Nephron progenitor cell (in vitro differentiated cells): Measurements from ENCODE around the gene GPM6B.

ENCODE experiments used
- DNase-seq: peaks from one replicate; pipeline ENCODE4 v3.0.0; 2021
- H3K27ac Mint-ChIP-seq: 2 replicates; pipeline ENCODE4 v1.8.0; 2021; ENCODE audit warnings: mild to moderate bottlenecking, moderate library complexity, mixed read lengths
- H3K27me3 Mint-ChIP-seq: 2 replicates; pipeline ENCODE4 v1.8.0; 2021; ENCODE audit warnings: mild to moderate bottlenecking, low read depth, mixed read lengths; ENCODE audit not compliant: poor library complexity
- H3K36me3 Mint-ChIP-seq: 2 replicates; pipeline ENCODE4 v1.8.0; 2021; ENCODE audit warnings: low read depth, mixed read lengths
- H3K4me1 Mint-ChIP-seq: 2 replicates; pipeline ENCODE4 v1.8.0; 2021; ENCODE audit warnings: mixed read lengths
- H3K4me3 Mint-ChIP-seq: 2 replicates; pipeline ENCODE4 v1.8.0; 2021; ENCODE audit warnings: mild to moderate bottlenecking, moderate library complexity, mixed read lengths
- H3K9me3 Mint-ChIP-seq: 2 replicates; pipeline ENCODE4 v1.8.0; 2021; ENCODE audit warnings: mild to moderate bottlenecking, moderate library complexity, mixed read lengths
- TF ChIP-seq, protein P1 (sequence below): fragments of 200-600 bp; sonication (generic); IDR thresholded peaks from 2 replicates; pipeline ENCODE4 v1.5.0; 2021; ENCODE audit warnings: antibody characterized with exemption

Gene GPM6B

DNA sequence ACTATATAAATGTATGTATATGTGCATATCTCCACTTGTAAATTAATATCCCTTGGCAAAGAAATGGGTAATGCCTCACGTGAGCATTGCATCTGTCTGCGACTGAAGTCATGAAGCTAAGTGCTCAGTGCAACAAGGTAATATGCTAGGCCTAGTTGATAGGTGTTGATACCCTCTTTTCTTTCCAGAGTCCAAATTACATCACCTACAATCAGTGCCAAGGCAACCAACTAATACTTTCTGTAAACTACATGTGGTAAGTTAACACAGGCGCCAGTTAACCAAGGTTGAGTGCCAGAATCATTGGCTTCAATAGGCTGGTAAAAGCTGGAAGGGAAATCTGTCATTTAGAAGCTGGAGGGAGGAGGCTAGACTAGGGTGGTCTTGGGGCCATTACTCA lies 41.1 kb downstream of the GPM6B start:
- peaks cover 15% of the 10 kb centered on the region for H3K4me1 Mint-ChIP-seq
- peaks cover 20% of the 10 kb centered on the region for H3K9me3 Mint-ChIP-seq
- H3K36me3 Mint-ChIP-seq = peaks cover 36% of the 10 kb centered on the region
- H3K4me3 Mint-ChIP-seq = no peak overlapping the region
- no peak for DNase-seq
- TF ChIP-seq, protein P1, sequence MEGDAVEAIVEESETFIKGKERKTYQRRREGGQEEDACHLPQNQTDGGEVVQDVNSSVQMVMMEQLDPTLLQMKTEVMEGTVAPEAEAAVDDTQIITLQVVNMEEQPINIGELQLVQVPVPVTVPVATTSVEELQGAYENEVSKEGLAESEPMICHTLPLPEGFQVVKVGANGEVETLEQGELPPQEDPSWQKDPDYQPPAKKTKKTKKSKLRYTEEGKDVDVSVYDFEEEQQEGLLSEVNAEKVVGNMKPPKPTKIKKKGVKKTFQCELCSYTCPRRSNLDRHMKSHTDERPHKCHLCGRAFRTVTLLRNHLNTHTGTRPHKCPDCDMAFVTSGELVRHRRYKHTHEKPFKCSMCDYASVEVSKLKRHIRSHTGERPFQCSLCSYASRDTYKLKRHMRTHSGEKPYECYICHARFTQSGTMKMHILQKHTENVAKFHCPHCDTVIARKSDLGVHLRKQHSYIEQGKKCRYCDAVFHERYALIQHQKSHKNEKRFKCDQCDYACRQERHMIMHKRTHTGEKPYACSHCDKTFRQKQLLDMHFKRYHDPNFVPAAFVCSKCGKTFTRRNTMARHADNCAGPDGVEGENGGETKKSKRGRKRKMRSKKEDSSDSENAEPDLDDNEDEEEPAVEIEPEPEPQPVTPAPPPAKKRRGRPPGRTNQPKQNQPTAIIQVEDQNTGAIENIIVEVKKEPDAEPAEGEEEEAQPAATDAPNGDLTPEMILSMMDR = no peak
- peaks cover 4% of the 10 kb centered on the region for H3K27me3 Mint-ChIP-seq
- no peak overlapping the region for H3K27ac Mint-ChIP-seq

DNA sequence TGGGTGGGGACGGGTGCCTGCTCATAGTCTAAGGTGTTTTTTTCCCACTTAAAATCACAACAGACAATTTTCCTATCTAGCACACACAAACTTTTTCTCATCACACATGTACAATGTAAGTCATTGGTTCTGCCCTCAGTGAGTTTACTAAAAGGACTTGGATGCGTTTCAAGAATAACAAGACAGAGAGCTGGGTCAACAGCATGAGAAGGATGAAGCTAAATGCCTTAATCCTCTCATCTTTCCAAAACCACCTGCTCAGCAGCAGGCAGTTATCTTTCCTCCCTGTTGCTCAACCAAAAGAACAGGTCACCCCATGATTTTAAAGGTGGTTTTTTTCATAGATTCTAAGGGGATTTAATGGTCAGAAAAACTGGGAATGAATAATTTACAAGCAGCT lies 42.2 kb downstream of the GPM6B start:
- peak overlapping the region; percentile 72 for H3K27ac Mint-ChIP-seq
- H3K27me3 Mint-ChIP-seq = peaks cover 4% of the 10 kb centered on the region
- H3K4me1 Mint-ChIP-seq = peaks cover 18% of the 10 kb centered on the region
- peaks cover 41% of the 10 kb centered on the region for H3K36me3 Mint-ChIP-seq
- no peak for DNase-seq
- TF ChIP-seq, protein P1 = no peak
- H3K9me3 Mint-ChIP-seq = peaks cover 16% of the 10 kb centered on the region
- H3K4me3 Mint-ChIP-seq = no peak overlapping the region

DNA sequence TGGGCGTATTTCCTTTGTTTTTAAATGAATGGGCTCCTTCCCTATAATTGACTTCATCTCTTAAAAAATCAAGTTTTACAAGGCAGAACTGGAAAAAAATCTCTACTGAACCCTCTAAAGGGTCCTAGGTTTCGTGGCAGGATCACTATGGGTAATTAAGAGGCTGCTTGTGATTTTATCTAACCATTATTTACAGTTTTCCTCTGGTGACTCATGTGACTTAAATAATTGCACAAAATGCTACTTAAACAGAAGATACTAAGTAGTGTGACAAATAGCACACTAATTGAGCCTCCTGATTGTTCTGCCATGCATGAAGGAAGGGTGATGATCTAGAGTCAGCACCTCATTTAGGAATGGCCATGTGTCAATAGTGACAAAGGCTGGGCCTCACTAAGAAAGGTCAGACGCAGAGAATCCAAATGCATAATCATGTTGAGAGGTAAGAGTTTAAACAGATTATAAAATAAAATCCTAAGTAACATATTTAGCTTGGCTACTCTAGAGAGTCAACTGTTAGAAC lies 46.8 kb downstream of the GPM6B start:
- Mint-ChIP-seq H3K4me1 (peaks cover 5% of the 10 kb centered on the region), H3K9me3 (peaks cover 30% of the 10 kb centered on the region)

GRCh38 chrX:13768939-13769338 lies 48.0 kb downstream of the GPM6B start:
- peaks cover 21% of the 10 kb centered on the region for H3K9me3 Mint-ChIP-seq
- no peak overlapping the region for H3K4me3 Mint-ChIP-seq
- H3K36me3 Mint-ChIP-seq = peaks cover 59% of the 10 kb centered on the region
- DNase-seq = no peak
- no peaks in the 10 kb centered on the region for H3K27me3 Mint-ChIP-seq
- TF ChIP-seq, protein P1 = no peak
- peaks cover 12% of the 10 kb centered on the region for H3K4me1 Mint-ChIP-seq
- no peak overlapping the region for H3K27ac Mint-ChIP-seq

More for the DNA sequence above, 46.8 kb downstream of the GPM6B start:
- Mint-ChIP-seq H3K4me3 (no peak overlapping the region), H3K27ac (no peak overlapping the region), H3K27me3 (no peaks in the 10 kb centered on the region), H3K36me3 (peaks cover 67% of the 10 kb centered on the region)
- DNase-seq = no peak
- TF ChIP-seq, protein P1 = no peak

GRCh38 chrX:13764765-13765164 lies 52.1 kb downstream of the GPM6B start:
- H3K27ac Mint-ChIP-seq = no peak overlapping the region
- H3K36me3 Mint-ChIP-seq = peaks cover 47% of the 10 kb centered on the region
- TF ChIP-seq, protein P1 = peak; percentile 36
- H3K27me3 Mint-ChIP-seq = no peaks in the 10 kb centered on the region
- H3K9me3 Mint-ChIP-seq = peaks cover 20% of the 10 kb centered on the region
- peaks cover 7% of the 10 kb centered on the region for H3K4me1 Mint-ChIP-seq
- DNase-seq = peak; percentile 57
- H3K4me3 Mint-ChIP-seq = no peak overlapping the region

DNA sequence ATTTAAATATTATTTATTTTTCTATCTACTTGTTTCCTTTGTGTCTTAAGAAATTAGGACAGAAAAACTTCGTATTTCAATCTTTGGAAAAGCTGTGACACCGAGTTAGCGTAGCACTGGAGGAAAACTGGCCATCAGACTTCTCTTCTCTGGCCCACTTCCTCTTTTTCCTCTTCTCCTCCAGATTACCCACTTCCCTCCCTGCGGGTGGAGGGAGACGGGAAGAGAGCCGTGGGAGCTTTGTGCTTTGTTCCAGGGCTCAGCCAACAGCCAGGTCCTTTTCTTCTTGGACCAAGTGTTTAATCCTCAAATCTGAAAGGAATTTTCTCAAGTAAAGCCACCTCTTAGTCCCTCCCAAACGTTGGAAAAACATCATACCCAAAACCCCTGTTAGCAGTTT lies 52.6 kb downstream of the GPM6B start:
- peaks cover 42% of the 10 kb centered on the region for H3K36me3 Mint-ChIP-seq
- H3K9me3 Mint-ChIP-seq = peaks cover 21% of the 10 kb centered on the region
- H3K27ac Mint-ChIP-seq = no peak overlapping the region
- DNase-seq = no peak
- no peak overlapping the region for H3K4me3 Mint-ChIP-seq
- TF ChIP-seq, protein P1 = no peak
- H3K4me1 Mint-ChIP-seq = peaks cover 7% of the 10 kb centered on the region
- H3K27me3 Mint-ChIP-seq = no peaks in the 10 kb centered on the region
